NCI-H1048 (cell line): ENCODE results near the gene ACTR1B.
"Not testable (repeated sequence)": the region's sequence is repeated elsewhere in the genome, so short reads cannot be mapped to it uniquely, and the experiment has no call there.

Experiments used
- DNase-seq: peaks from one replicate; lab custom pipeline; 2025; lab: John Stamatoyannopoulos, UW

Gene ACTR1B

DNA sequence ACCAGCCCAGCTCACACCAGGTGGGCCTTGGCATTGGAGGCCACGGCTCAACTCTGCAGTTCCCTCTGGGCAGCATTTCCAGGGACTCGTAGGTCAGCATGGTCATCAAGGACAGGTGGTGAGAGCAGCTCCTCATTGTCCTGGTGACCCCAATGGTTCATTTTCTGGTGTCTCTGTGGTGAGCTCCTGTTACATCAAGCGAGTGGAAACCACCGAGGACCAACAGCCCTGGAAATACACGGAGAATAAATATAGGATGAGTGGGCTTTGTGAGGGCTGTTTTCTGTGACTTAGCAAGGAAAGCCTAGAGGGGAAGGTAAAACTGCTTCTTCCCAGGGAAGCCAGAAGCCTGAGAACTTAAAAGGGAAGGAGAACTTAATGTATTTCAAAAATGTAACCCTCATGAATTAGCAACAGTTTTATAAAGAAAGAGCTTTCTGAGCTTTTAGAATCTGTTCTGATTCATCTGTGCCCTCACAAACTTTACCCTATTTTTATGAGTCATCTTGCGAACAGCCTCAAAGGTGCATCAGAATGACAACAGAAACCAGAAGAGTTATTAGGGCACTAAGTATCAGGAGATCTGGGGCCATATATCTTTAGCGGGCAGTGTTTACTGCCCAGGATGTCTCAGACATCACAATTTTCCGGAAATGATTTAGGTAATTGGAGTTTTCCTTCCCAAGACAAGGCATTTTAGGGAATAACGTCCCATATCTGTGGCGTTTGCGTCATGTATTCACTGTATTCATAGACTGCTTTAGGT, 24.4 kb upstream of the ACTR1B start:
- no peak for DNase-seq

DNA sequence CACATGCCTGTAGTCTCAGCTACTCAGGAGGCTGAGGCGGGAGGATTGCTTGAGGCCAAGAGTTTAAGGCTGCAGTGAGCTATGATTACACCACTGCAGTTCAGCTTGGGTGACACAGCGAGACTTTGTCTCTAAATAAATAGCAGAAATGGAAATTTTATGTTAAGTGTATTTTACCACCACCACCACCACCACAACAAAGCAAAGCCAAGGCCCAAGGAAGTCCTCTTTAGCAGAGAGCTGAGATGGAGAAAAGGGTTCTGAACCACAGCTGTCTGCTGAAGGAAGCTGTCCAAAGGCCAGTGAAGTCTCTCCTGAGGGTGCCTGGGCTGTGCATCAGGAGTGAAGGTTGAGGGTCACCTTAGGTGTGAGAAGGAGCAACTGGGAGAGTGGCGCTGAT, 23.4 kb upstream of the ACTR1B start:
- not testable (repeated sequence) for DNase-seq

DNA sequence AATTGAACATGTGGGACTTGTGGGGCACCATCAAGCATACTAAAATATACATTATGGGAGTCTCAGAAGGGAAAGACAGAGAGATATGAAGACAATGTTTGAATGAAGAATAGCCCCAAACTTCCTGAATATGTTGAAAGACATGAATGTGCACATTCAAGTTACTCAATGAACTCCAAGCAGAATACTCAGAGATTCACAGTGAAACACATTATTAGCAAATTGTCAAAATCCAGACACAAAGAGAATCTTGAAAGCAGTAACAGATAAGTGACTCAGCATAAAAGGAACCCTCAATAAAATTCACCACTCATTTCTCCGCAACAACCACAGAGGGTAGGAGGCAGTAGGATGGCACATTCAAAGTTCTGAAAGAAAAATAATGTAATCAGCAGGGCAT, 14.5 kb upstream of the ACTR1B start:
- no peak for DNase-seq

DNA sequence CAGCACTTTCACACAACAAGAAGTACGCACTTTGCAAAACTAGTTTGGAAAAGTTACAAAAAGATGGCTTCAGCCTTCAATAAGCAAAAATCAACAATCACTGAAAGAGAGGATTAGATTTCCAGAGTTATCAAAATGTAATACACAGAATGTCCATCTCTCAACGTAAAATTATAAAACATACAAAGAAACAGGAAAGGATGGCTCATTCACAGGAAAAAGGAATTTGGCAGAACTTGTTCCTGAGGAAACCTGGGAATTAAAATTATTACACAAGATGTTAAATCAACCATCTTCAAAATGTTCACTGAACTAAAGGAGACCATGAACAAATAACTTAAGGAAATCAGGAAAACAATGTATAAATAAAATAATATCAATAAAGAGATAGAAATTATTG, 13.6 kb upstream of the ACTR1B start:
- DNase-seq = no peak

GRCh38 chr2:97676620-97677019, 12.8 kb upstream of the ACTR1B start:
- DNase-seq = no peak

- no peak for DNase-seq
These were observed 11.7 kb upstream of the ACTR1B start for GRCh38 chr2:97675430-97676113.

DNA sequence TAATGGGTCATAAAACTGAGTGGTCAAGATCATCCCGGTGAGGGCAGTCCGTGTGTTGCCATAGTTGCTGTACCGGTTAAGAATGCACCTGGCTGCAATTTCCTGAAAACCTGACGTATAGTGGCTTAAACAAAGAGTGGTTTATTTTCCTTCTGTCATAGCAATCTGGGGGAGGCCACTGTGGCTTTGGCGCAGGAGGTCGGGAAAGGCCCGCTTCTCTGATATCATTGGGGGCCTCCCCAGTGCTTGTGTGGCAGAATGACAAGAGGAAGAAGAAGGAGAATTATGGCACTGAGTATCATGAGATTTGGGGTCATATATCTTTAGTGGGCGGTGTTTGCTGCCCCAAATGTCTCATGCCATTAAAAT, 10.1 kb upstream of the ACTR1B start:
- DNase-seq = no peak

DNA sequence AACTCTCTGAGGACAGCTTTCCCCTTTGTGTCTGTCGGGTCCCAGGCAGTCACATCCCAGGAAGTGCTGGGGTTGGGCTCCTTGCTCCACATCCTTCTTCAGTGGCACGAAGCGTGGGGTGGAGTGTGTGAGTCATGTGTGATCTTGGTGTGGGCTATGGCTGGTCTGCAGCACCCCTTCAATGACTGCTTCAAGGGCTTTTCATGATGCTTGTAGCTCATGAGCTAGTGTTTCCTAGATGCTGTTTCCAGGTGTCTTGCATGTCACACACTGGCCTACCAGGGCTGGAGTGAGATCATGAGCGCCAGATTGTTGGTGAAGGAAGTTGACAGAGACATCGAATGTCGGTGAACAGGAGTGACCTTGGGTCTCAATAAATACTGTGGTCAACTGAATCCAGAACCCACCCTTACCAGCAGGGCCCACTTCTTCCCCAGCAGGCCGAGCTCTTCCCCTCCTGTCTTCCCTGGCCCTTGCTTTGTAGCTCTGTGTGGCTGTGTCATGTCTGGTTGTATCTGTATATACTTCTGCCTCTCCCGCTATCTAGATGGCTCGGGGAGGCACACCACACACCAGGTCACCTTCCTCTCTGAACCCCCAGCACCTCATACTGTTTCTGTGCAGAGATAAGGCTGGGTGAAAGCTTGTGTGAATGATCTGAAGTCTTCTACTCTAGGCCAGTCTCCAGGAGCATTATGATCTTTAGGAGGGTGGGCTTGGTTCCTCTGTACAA, 9.5 kb upstream of the ACTR1B start:
- DNase-seq = no peak

DNA sequence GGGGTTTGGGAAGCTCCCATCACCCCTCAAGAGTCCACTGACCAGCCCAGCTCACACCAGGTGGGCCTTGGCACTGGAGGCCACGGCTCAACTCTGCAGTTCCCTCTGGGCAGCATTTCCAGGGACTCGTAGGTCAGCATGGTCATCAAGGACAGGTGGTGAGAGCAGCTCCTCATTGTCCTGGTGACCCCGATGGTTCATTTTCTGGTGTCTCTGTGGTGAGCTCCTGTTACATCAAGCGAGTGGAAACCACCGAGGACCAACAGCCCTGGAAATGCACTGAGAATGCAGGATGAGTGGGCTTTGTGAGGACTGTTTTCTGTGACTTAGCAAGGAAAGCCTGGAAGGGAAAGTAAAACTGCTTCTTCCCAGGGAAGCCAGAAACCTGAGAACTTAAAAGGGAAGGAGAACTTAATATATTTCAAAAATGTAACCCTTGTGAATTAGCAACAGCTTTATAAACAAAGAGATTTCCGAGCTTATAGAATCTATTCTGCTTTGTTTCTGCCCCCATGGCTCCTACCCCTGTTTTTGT, 8.8 kb upstream of the ACTR1B start:
- not testable (repeated sequence) for DNase-seq

DNA sequence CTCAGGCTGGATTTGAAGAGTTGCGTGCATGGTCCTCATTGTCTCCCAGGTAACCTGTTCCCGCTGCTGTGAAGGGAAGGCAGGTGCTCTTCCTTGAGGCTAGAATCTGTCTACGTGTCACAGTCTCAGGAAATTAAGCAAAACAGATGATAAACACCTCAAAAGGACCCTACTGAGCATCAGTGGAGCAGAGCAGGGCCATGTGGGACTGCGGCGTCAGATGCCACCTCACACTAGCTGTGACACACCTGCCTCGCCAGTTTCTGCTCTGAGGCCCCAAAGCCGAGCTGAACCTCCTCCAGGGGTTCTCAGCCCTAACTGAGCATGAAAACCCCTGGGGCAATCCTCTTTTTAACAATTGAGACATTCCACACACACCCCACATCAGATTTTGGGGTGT, 7.7 kb upstream of the ACTR1B start:
- DNase-seq = no peak

DNA sequence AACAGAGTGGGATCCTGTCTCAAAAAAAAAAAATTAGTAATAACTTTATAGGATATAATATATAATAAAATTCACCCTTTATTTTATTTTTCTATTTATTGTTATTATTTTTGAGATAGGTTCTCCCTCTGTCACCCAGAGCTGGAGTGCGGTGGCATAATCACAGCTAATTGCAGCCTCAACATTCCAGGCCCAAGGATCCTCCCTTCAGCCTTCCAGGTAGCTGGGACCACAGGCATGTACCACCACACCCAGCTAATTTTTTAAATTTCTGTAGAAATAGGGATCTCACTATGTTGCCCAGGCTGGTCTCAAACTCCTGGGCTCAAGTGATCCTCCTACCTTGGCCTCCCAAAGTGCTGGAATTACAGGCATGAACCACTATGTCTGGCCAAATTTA, 6.6 kb upstream of the ACTR1B start:
- DNase-seq = no peak

GRCh38 chr2:97669448-97669847, 5.6 kb upstream of the ACTR1B start, which contains the start of gene C2orf92:
C2orf92 (plus strand) TSS chr2:97669713; CDS start chr2:97669789, 76 bp downstream.
- DNase-seq = no peak

GRCh38 chr2:97664636-97664970, 759 bp upstream of the ACTR1B start:
- DNase-seq = no peak

DNA sequence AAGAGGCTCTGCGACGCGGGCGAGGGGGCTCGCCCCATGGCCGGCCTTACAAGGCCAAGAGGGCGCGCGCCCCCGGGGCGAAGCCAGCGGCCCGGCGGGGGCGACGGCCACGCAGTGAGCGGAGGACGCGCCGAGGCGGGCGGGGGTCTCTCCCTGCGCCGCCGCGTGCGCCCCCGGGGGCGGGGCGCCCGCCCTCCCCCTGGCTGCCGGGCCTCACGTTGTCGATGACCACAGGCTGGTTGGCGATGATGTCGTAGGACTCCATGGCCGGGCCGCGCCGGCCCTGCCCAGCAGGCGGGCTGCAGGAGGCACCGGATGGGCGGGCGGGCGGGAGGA, 250 bp downstream of the ACTR1B start:
- no peak for DNase-seq

GRCh38 chr2:97662895-97663625, 784 bp downstream of the ACTR1B start:
- DNase-seq = peak; percentile 13

- DNase-seq = no peak
These were observed 1.4 kb downstream of the ACTR1B start for GRCh38 chr2:97662386-97662894.

DNA sequence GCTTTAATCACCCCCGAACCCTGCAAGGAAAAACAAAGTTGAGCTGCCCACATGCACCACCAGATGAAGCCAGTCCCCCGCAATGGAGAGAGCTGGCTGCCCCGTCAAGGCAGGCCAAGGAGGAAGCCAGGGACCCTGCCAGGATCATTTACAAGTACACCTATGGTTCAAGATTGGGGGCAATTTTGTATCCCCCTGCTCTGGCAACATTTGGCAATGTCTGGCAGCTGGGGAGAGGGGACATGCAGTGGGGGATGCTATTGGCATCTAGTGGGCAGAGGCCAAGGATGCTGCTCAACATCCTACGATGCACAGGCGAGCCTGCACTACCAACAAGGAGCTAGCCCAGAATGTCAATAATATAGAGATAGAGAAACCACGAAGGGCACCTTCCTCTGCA, 1.9 kb downstream of the ACTR1B start:
- no peak for DNase-seq

DNA sequence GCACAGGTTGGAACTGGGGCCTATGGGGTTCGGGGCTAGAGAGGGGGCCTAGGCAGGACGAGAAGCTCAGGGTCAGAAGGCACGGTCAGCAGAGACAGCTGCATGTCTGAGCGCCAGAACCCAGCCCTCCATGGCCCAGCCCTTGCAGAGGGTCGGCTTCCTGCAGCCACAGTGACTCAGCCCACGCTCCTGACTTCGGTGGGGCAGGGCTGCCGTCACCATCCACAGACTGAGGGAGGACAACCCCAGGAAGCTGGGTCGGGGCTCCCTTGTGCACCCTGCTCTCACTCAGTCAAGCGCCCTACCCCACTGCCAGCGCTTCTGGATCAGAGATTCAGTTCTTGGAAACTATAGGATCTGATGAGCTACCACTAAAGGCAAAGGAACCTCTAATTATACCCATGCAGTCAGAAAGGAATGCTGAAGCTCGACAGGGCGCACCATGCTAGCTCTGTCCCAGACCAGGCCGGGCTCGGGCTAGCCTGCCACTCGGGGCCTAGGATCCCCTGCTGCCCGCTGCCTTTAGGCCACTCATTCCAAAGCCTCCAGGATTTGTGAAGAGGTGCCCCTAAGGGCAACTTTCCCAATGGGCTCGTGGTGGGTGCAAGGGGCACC, 3.0 kb downstream of the ACTR1B start:
- DNase-seq = no peak

DNA sequence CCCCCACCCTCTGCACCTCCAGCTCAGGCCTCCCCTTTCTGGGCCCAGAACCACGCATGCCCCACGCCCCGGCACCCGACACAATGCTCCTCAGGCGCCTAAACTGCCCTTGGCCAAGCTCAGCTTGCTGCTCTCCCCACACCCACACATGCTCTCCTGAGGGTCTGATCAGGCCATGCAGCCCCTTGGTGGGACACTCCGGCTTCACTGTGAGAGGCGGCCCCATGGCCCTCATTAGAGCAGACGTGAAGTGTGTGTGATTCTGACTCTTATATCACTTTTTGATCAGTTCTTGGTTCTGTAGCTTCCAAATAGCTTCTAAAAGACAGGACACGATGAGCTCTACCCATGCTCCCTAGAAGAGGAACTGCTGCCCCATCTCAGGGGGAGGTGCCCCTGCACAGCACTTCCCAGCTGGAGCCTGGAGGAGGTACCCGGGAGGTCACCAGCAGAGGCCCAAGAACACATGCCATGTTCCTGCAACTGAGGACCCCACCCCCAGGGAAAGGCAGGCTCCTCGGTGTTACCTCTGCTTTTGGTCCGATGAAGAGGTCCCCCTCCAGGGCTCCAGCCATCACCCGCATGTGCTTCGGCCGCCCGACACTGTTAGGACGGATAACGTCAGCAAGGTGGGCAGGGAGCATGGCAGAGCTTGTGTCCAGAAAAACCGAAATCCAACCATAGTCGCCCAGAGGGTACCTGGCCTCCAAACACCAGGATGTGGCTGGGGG, 3.6 kb downstream of the ACTR1B start:
- DNase-seq = no peak

GRCh38 chr2:97659256-97660043, 4.4 kb downstream of the ACTR1B start:
- no peak for DNase-seq
